Upper lobe of left lung (tissue), 6 donors: Measurements from ENCODE around the gene MICAL2. TPM values are rescaled to one million over a fixed set of nuclear protein-coding genes. Genes with fewer than 3 reads are reported as not detected.

Source experiments
- ATAC-seq, 2 donors: fragments of 200-7000 bp; cut with Tn5 transposase; one replicate each; pipeline ENCODE4 v1.9.1; 2022; ENCODE audit warnings: mild to moderate bottlenecking in 2 of 2, moderate library complexity in 2 of 2; ENCODE audit not compliant: low FRiP score in 2 of 2
- DNase-seq, 2 donors: peaks; one replicate each; pipeline ENCODE4 v3.0.0-alpha.2; 2019 to 2020
- H3K27ac ChIP-seq, 4 donors: fragments of 200-600 bp; sonication (generic); one replicate each; pipeline ENCODE4 v1.5.1; 2016 to 2019
- H3K27me3 ChIP-seq, 4 donors: fragments of 200-600 bp; sonication (generic); one replicate each; pipeline ENCODE4 v1.5.1; 2017 to 2019
- H3K36me3 ChIP-seq, 4 donors: fragments of 200-600 bp; sonication (generic); one replicate each; pipeline ENCODE4 v1.5.1; 2016 to 2019
- H3K4me1 ChIP-seq, 4 donors: fragments of 200-600 bp; sonication (generic); one replicate each; pipeline ENCODE4 v1.5.1; 2018 to 2019
- H3K4me3 ChIP-seq, 4 donors: fragments of 200-600 bp; sonication (generic); one replicate each; pipeline ENCODE4 v1.5.1; 2017 to 2019; ENCODE audit warnings: mild to moderate bottlenecking in 2 of 4, moderate library complexity in 1 of 4
- H3K9me3 ChIP-seq, 4 donors: fragments of 200-600 bp; sonication (generic); one replicate each; pipeline ENCODE4 v1.5.1; 2018 to 2019
- CTCF ChIP-seq, 6 experiments: fragments of 450-650 bp in 4 of 6; fragments of 200-600 bp in 2 of 6; sonication (generic) in 2 of 6; IDR thresholded peaks; one replicate each; pipeline ENCODE4 v1.5.1; 2016 to 2019; ENCODE audit warnings: antibody characterized with exemption in 6 of 6
- EP300 ChIP-seq, 4 donors: sonication (generic); formaldehyde crosslinking; IDR thresholded peaks; one replicate each; pipeline ENCODE4 v1.5.1; 2017; ENCODE audit warnings: antibody characterized with exemption in 4 of 4, control low read depth in 2 of 4
- POLR2A ChIP-seq, 4 donors: fragments of 450-650 bp; IDR thresholded peaks; one replicate each; pipeline ENCODE4 v1.5.1; 2016 to 2017; ENCODE audit warnings: antibody characterized with exemption in 4 of 4, mild to moderate bottlenecking in 2 of 4
- POLR2AphosphoS5 ChIP-seq, 2 donors: sonication (generic); formaldehyde crosslinking; IDR thresholded peaks; one replicate each; pipeline ENCODE4 v1.5.1; 2017; ENCODE audit warnings: antibody characterized with exemption in 2 of 2
- WGBS, 2 donors: methylation state at CpG; one replicate each; pipeline ENCODE4 v1.1.5; 2017 to 2018; 5-methylcytosine and 5-hydroxymethylcytosine counted together
- total RNA-seq, 6 donors: library from RNA; depleted of rRNA in 4 of 6; stranded (reverse); fragments of >200 nt in 4 of 6; gene quantifications; one replicate each; pipeline versions ENCODE4 v1.1.0 to v1.2.1, GENCODE V29; 2016 to 2021
- donor health status: DM: no; HTN: no; CAD: no; lungs with moderate emphysema.
- donor health status: DM: no; HTN: yes; CAD: no; lungs with severe emphysema.

MICAL2 gene
- total RNA-seq, 6 donors from 2014 or later: 138 to 327 (median 175) TPM

DNA sequence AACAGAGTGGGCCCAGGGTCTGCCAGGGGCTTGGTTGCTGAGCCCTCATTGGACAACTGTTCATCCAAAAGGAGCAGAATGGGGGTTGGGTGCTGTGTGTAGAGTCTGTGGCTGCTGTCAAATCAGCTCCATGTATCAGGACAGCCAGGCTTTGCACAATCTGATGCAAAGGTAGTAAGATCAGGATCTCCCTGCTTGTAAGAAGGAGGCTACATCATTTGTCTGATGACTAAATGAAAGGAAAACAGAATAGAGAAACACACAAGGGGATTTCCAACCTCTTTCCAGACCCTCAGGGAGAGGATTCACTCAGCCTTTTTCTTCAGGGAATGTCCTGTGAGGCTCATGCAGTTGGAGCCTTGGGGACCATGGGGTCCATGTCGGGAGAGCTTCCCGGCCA, 7.2 kb downstream of the MICAL2 start:
- Histone ChIP-seq H3K27ac (no peak overlapping the region), H3K27me3 (no peaks in the 10 kb centered on the region), H3K4me1 (peaks cover 17 to 69% (median 24%) of the 10 kb centered on the region in 4 donors), H3K4me3 (no peak overlapping the region), H3K9me3 (no peaks in the 10 kb centered on the region), H3K36me3 (no peaks in the 10 kb centered on the region)
- TF ChIP-seq POLR2A (IDR thresholded peaks at IDR 0.05) (no peak), CTCF (IDR thresholded peaks at IDR 0.05) (no peak), POLR2AphosphoS5 (IDR thresholded peaks at IDR 0.05) (no peak), EP300 (IDR thresholded peaks at IDR 0.05) (no peak)
- 81 to 82% methylated on average over 2 of the region's 2 CpGs for WGBS, 2 donors
- ATAC-seq (no peak), DNase-seq (no peak)

DNA sequence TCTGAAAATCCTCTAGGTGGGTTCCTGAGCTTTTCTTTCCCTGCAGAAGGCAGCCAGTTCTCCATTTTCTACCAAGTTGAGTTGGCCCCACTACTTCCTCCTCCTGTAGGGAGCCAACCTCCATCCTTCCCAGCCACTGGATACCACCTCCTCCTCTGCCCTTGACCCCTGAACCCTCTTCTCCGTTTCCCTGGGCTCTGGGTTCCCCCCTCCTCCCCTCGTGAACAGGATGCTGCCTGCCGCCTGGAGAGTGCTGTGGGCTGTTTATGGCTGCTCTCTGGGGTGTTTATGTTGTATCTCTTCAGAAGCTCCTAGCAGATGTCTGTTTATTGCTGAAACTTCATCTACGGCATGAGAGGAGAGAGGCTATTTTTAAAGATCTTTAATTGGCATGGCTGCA, 8.6 kb downstream of the MICAL2 start:
- ATAC-seq: no peak
- peaks cover 20 to 77% (median 25%) of the 10 kb centered on the region in 4 donors for H3K4me1 ChIP-seq
- 40 to 44% methylated on average over 4 of the region's 4 CpGs for WGBS, 2 donors
- peak overlapping the region in 1 of 4 donors; percentile 43 for H3K27ac ChIP-seq
- no peaks in the 10 kb centered on the region for H3K27me3 ChIP-seq
- H3K36me3 ChIP-seq: no peaks in the 10 kb centered on the region
- no peak for DNase-seq
- no peak overlapping the region for H3K4me3 ChIP-seq
- no peaks in the 10 kb centered on the region for H3K9me3 ChIP-seq
- TF ChIP-seq POLR2A (IDR thresholded peaks at IDR 0.05) (no peak), EP300 (IDR thresholded peaks at IDR 0.05) (no peak), CTCF (IDR thresholded peaks at IDR 0.05) (no peak), POLR2AphosphoS5 (IDR thresholded peaks at IDR 0.05) (no peak)

GRCh38 chr11:12119502-12119901, 9.1 kb downstream of the MICAL2 start:
- Histone ChIP-seq H3K36me3 (no peaks in the 10 kb centered on the region), H3K27me3 (no peaks in the 10 kb centered on the region), H3K4me1 (peaks cover 21 to 79% (median 25%) of the 10 kb centered on the region in 4 donors), H3K4me3 (no peak overlapping the region), H3K9me3 (no peaks in the 10 kb centered on the region), H3K27ac (peak overlapping the region in 2 of 4 donors; percentile 43 to 47)
- WGBS, 2 donors: 91 to 97% methylated on average over 5 of the region's 5 CpGs
- no peak for ATAC-seq
- TF ChIP-seq POLR2A (IDR thresholded peaks at IDR 0.05) (no peak), EP300 (IDR thresholded peaks at IDR 0.05) (no peak), POLR2AphosphoS5 (IDR thresholded peaks at IDR 0.05) (no peak), CTCF (IDR thresholded peaks at IDR 0.05) (no peak)
- DNase-seq: no peak

DNA sequence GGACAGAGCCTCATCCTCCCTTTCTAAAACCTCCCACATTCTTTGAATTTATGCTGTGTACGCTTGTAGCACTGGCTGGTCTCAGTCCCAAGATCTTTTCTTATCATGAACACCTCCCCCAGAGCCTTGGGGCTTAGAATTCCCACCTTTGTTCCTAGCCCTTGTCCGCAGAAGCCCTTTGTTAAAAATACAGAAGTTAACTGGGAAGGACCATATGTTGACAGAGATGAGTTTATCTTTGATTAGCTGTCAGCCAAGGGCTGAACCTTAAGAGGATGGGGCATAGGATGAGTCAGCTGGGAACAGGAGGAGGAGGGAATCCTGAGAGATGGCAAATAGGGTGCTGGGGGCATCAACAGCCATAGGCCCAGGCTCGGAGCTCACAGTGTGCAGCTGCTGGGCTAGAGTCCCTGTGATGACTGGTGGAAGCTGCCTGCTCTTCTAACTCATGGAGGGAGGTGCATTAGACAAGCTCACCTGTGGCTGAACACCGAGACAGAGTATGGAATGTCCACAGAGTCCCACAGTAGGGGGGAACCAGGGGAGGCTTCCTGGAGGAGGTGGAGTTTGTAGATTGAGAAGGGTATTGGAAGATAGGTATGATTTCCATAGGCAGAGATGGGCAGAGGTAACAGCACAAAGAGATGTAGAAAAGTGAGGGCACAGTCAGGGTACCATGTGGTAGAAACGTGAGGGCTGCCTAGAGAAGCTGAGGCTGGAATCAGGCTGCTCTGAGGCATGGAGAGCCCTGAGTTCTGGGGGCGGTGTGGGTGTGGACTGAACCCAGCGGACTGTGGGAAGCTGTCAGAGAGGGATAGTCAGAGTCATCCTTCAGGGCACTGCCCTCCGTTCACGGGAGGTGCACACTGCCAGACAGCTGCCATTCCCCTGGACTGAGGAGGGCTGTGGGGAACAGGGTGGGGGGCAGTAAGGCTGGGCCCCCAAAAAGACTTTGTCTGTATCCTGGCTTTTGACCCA, 9.9 kb downstream of the MICAL2 start:
- 73 to 84% methylated on average over 6 to 9 of the region's 9 CpGs for whole genome bisulfite sequencing, 2 donors
- DNase-seq (no peak), ATAC-seq (no peak)
- no peak overlapping the region for H3K4me3 ChIP-seq
- no peaks in the 10 kb centered on the region for H3K36me3 ChIP-seq
- H3K27ac ChIP-seq: peak overlapping the region in 3 of 4 donors; percentile 19 to 47 (median 38)
- TF ChIP-seq CTCF (IDR thresholded peaks at IDR 0.05) (no peak), POLR2A (IDR thresholded peaks at IDR 0.05) (no peak), POLR2AphosphoS5 (IDR thresholded peaks at IDR 0.05) (no peak), EP300 (IDR thresholded peaks at IDR 0.05) (no peak)
- H3K9me3 ChIP-seq: no peaks in the 10 kb centered on the region
- H3K27me3 ChIP-seq: no peaks in the 10 kb centered on the region
- H3K4me1 ChIP-seq: peaks cover 29 to 79% (median 32%) of the 10 kb centered on the region in 4 donors
